NCI-H2107 (cell line): ENCODE results near the gene KIAA0040.

Experiments
- DNase-seq: peaks from one replicate; lab custom pipeline; 2025; lab: John Stamatoyannopoulos, UW

The KIAA0040 gene

DNA sequence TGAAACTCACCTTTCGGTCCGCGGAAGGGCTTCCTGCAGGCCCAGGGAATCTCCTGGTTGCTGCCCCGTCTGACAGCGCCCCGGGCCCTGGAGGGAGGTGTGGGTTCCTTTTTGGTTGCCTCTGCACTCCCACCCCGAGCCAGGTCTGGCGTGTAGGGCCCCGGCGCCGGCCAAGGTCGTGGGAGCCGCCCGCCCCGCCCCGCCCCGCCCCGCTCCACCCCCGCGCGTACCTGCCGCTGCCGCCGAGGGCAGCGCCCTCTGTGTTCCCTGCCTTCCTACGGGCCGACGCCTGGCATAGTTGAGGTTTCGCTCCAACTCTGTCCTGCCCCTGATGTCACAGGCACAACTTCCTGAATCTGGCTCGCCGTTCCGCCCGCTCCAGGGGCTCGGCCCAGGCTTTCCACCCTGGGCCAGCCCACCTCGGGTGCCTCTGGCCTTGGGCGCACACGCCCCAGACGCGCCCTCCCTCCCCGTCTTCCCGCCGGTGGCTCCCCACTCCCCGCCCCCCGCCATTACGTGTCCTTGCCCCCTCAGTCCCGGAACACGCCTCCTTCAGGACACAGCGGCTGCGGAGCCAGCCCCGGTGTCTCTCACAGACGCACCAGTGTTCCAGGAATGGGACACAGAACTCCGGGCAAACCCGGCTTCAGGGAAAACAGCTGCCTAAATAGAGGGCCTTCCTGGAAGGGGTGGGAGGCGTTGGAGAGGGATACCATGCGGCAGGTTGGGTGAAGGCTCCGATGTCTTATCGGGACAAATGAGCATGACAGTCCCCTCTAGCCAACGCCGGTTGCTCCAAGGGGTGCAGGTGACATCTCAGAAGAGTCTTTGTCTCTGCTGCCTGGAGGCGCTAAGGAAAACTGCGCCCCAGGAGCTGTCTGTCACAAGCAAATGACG is at the start of gene KIAA0040:
Gene KIAA0040 (minus strand): TSS at position 147 of the 897 bp plus-strand sequence. CDS start 31,763 bp downstream, outside the sequence.
- peak; percentile 30 for DNase-seq

DNA sequence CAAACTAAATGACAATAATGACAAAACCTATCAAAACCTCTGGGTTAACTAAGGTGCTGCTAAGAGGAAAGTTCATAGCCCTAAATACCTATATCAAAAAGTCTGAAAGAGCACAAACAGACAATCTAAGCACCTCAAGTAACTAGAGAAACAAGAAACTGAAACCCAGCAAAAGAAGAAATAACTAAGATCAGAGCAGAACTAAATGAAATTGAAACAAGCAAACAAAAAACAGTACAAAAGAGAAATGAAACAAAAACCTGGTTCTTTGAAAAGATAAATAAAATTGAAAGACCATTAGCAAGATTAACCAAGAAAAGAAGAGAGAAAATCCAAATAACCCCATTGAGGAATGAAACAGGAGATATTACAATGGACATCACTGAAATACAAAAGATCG is 44.8 kb upstream of the KIAA0040 start:
- no peak for DNase-seq

DNA sequence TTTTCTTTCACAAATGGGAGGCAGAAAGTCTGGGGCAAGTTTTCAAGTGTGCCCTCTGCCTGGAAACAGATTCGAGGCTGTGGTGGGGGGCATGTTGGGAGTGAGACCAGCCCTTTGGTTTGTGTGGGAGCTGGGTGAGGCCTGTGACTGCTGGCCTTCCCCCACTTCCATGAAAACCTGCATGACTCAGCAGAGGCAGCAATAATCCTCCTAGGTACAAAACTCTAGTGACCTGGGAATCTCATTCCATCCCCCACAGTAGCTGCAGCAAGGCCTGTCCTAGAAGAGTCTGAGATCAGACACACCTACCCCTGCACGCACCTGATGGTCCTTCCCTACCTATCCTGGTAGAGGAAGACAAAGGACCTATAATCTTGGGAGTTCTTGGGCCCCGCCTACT is 42.1 kb upstream of the KIAA0040 start:
- DNase-seq = no peak

GRCh38 chr1:175232335-175232734 is 39.8 kb upstream of the KIAA0040 start:
- DNase-seq = no peak

- no peak for DNase-seq
These were observed 33.2 kb upstream of the KIAA0040 start for GRCh38 chr1:175225805-175226129.

- DNase-seq = no peak
These were observed 29.8 kb upstream of the KIAA0040 start for GRCh38 chr1:175222296-175222938.

- DNase-seq = no peak
These were observed 29.1 kb upstream of the KIAA0040 start for GRCh38 chr1:175221557-175222175.

DNA sequence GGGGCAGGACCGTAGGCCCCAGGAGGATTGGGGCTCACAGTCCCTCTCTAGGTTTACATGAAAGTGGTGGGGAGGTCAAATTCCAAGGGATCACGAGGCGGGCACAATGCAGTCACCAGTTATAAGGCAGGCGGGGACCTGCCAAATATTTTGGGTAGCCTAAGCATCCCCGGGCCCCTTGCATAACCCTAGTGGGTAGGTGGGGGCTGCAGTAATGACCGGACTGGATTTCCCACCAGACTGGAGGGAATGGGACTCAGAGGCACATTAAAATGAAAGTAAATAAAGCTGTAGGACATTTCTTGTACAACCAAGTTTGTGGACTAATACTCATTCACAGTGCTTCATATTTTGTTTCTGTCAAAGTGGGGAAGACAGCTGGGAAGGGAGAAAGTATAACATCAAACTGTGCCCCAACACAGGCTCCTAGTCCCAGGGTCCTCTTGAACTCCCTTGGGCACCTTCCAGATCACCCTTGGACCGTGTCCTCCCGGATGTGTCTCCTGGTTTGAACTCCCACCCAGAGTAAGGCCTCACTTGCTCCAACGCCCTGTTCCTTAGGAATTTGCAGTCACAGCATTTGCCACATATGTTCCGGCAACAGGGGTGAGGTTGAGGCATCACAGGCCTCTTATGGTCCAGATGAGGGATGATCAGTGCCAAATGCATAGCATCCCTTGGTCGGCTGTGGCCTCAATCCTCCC is 28.4 kb upstream of the KIAA0040 start:
- no peak for DNase-seq

GRCh38 chr1:175219774-175220173 is 27.2 kb upstream of the KIAA0040 start:
- no peak for DNase-seq

- DNase-seq = no peak
These were observed 26.3 kb upstream of the KIAA0040 start for GRCh38 chr1:175218786-175219434.

GRCh38 chr1:175217721-175218531 is 25.4 kb upstream of the KIAA0040 start:
- DNase-seq = peak; percentile 52

DNA sequence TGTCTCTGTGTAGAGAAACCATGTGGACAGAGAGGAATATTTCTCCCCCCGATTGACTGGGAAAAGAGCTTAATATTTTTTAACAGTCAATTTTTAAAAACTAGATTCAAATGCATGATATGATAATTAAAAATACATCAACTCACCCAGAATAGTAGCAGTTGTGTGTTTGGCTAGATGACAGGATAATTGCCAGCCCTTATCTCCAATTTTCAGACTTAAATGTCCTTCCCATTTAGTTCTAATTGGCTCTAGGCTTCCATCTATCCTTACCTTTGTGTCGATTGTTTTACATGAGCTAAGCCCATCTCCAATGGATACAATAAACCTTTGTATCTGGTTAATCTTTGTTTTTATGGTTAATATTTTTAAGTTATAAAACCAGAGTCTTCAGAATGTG is 23.9 kb upstream of the KIAA0040 start:
- no peak for DNase-seq

DNA sequence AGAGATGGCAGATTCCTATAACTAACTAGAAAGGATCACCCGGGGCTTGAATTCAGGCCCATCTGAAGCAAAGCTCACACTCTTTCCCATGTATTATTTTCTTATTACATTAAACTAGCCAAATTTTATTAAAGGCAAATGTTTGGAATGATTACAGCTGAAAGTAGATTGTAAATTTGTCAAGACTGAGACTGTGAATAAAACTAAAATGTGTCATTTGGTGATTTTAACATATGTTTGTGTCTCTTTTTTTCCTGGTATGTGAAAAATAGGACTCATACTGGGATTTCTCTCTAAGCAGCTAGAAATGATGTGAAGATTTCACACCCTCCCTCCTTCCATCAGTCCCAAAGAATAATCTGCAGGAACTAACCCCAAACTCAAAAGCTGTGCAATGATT is 19.1 kb upstream of the KIAA0040 start:
- DNase-seq = no peak

GRCh38 chr1:175210744-175211143 is 18.2 kb upstream of the KIAA0040 start:
- DNase-seq = no peak

- no peak for DNase-seq
These were observed 16.9 kb upstream of the KIAA0040 start for GRCh38 chr1:175209493-175209921.

GRCh38 chr1:175208773-175209492 is 16.4 kb upstream of the KIAA0040 start:
- peak; percentile 52 for DNase-seq

DNA sequence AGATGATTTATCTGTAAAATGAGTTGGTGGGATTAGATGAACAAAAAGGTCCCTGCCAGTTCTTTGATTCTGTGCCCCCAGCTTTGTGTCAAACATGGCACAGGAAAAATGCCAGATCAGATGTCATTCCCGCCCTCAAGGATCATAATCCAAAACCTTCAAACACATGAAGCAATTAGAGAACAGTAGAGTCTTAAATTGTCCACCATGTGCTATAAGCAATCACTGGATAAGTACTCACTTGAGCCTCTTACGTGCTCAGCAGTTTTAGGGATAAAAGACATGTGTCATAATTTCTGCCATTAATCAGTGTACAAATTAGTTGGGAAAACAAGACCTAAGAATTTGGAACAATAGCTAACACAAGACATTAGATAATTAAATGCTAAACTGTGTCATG is 15.4 kb upstream of the KIAA0040 start:
- DNase-seq = peak; percentile 41

- DNase-seq = peak; percentile 31
These were observed 14.1 kb upstream of the KIAA0040 start for GRCh38 chr1:175206687-175207086.

DNA sequence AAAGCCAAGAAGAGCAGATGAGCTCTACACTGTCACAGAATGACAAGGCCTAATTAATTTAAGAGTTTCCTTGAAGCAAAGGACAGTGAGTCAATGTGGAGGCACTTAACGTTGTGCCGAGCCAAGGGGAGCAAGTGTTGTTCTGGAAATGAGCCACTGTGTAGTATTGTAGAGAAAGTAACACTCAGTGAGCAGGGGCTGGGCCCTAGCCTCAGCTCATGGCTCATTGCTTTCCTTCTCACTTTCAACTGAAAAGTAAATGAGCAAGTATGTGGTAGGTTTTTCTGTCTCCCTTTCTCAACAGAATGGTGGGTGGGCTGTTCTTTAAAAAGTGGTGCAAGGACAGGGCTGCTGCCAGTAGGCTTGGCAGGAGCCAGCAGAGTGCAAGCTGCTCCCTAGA is 11.8 kb upstream of the KIAA0040 start:
- DNase-seq = no peak

GRCh38 chr1:175203570-175204068 is 11.0 kb upstream of the KIAA0040 start:
- no peak for DNase-seq
